Keratinocyte (primary cell): Measurements from ENCODE around the gene MLXIP. TPM values are rescaled to one million over a fixed set of nuclear protein-coding genes. Genes with fewer than 3 reads are reported as not detected.

ENCODE experiments used
- DNase-seq: peaks from one replicate; pipeline ENCODE4 v3.0.0-alpha.2; 2011; ENCODE audit warnings: low read depth, missing footprints, low spot score
- FAIRE-seq: peaks from 2 replicates; lab custom pipeline; 2011; peaks lifted over from hg19 to GRCh38; lab: Jason Lieb, UNC
- H2AFZ ChIP-seq: 2 replicates; pipeline ENCODE4 v1.6.0; 2012; ENCODE audit warnings: low read length, control low read depth, inconsistent platforms; ENCODE audit not compliant: control insufficient read depth
- H3K27ac ChIP-seq: 2 replicates; pipeline ENCODE4 v1.5.1; 2011; ENCODE audit warnings: low read length; ENCODE audit not compliant: control insufficient read depth, insufficient read depth
- H3K27me3 ChIP-seq: 3 replicates; pipeline ENCODE4 v1.6.0; 2011; ENCODE audit warnings: low read length; ENCODE audit not compliant: control insufficient read depth, insufficient read depth; ENCODE audit errors: extremely low read depth
- H3K36me3 ChIP-seq, 2 experiments: 2 replicates in 1 of 2; 3 replicates in 1 of 2; pipeline ENCODE4 v1.5.1; 2011; ENCODE audit warnings: low read length in 2 of 2, mild to moderate bottlenecking in 1 of 2; ENCODE audit not compliant: control insufficient read depth in 2 of 2, insufficient read depth in 2 of 2; ENCODE audit errors: extremely low read depth in 1 of 2
- H3K4me1 ChIP-seq: 3 replicates; pipeline ENCODE4 v1.5.1; 2011; ENCODE audit warnings: low read length; ENCODE audit not compliant: control insufficient read depth, insufficient read depth; ENCODE audit errors: extremely low read depth
- H3K4me2 ChIP-seq: 3 replicates; pipeline ENCODE4 v1.6.0; 2011; ENCODE audit warnings: low read depth, low read length; ENCODE audit not compliant: control insufficient read depth, insufficient read depth; ENCODE audit errors: extremely low read depth
- H3K4me3 ChIP-seq, 3 experiments: fragments of 200-600 bp in 1 of 3; sonication (generic) in 1 of 3; 2 replicates in 2 of 3; 3 replicates in 1 of 3; pipeline ENCODE4 v1.5.1; 2011 to 2016; ENCODE audit warnings: low read length in 3 of 3, mild to moderate bottlenecking in 3 of 3, control low read depth in 2 of 3, inconsistent platforms in 1 of 3, low read depth in 1 of 3, mixed read lengths in 1 of 3, mixed run types in 1 of 3, moderate library complexity in 1 of 3; ENCODE audit not compliant: control insufficient read depth in 2 of 3, insufficient read depth in 2 of 3; ENCODE audit errors: extremely low read depth in 1 of 3
- H3K79me2 ChIP-seq: 2 replicates; pipeline ENCODE4 v1.6.0; 2012; ENCODE audit warnings: low read length; ENCODE audit not compliant: control insufficient read depth, insufficient read depth
- H3K9ac ChIP-seq: 3 replicates; pipeline ENCODE4 v1.6.0; 2011; ENCODE audit warnings: low read length; ENCODE audit not compliant: control insufficient read depth, insufficient read depth; ENCODE audit errors: extremely low read depth
- H3K9me1 ChIP-seq: 3 replicates; pipeline ENCODE4 v1.6.0; 2011; ENCODE audit warnings: low read length; ENCODE audit not compliant: control insufficient read depth, insufficient read depth; ENCODE audit errors: extremely low read depth
- H3K9me3 ChIP-seq: 2 replicates; pipeline ENCODE4 v1.5.1; 2012; ENCODE audit warnings: low read depth, low read length; ENCODE audit not compliant: control insufficient read depth
- H4K20me1 ChIP-seq: 3 replicates; pipeline ENCODE4 v1.6.0; 2011; ENCODE audit warnings: low read length; ENCODE audit not compliant: control insufficient read depth, insufficient read depth; ENCODE audit errors: extremely low read depth
- EZH2 ChIP-seq: IDR thresholded peaks from one replicate; pipeline ENCODE4 v1.6.1; 2012; ENCODE audit warnings: inconsistent platforms, mild to moderate bottlenecking, low read length, moderate library complexity
- dilution Hi-C: fragments of 300-500 bp; cut with MboI; formaldehyde crosslinking; loops from one replicate; pipeline ENCODE4 v1.7.0; 2020; ENCODE audit warnings: low sequenced_read_pairs; ENCODE audit not compliant: extremely low pct_ligation_motif_present
- polyA plus RNA-seq, 5 experiments: library from polyadenylated mRNA; depleted of rRNA in 3 of 5; stranded (reverse) in 3 of 5; stranded (forward) in 1 of 5; unstranded in 1 of 5; fragments of >200 nt; gene quantifications; 1 replicate in 1 of 5; 2 replicates in 3 of 5; 3 replicates in 1 of 5; pipeline versions ENCODE4 v1.2.1 to v1.2.3, GENCODE V29; 2011 to 2012; ENCODE audit warnings: missing spikeins in 2 of 5, low read depth in 1 of 5, low replicate concordance in 1 of 5
- TF ChIP-seq, protein P1 (sequence below), 3 experiments: IDR thresholded peaks in 1 of 3; conservative IDR thresholded peaks in 1 of 3; optimal IDR thresholded peaks in 1 of 3; 2 replicates in 2 of 3; 3 replicates in 1 of 3; pipeline versions ENCODE3 to v1.5.1; 2011; ENCODE audit warnings: low read length in 3 of 3, mild to moderate bottlenecking in 3 of 3, moderate library complexity in 2 of 3, control low read depth in 1 of 3, inconsistent platforms in 1 of 3; ENCODE audit not compliant: insufficient read depth in 2 of 3; ENCODE audit errors: extremely low read depth in 1 of 3

MLXIP gene
- polyA plus RNA-seq, 1 donor (not counting 4 experiments of a cell fraction or from before 2014, with no cell fraction given), result 5.5 TPM

GRCh38 chr12:122189626-122190475 is 111.3 kb downstream of the MLXIP start:
- Histone ChIP-seq H3K9ac (no peak overlapping the region), H3K4me3 (no peak overlapping the region), H2AFZ (no peak overlapping the region), H3K79me2 (no peaks in the 10 kb centered on the region), H3K4me2 (no peak overlapping the region), H3K9me1 (no peaks in the 10 kb centered on the region), H3K4me1 (no peaks in the 10 kb centered on the region), H4K20me1 (no peaks in the 10 kb centered on the region), H3K36me3 (no peaks in the 10 kb centered on the region), H3K9me3 (no peaks in the 10 kb centered on the region), H3K27me3 (no peaks in the 10 kb centered on the region), H3K27ac (no peak overlapping the region)
- DNase-seq (no peak), FAIRE-seq (no peak)
- TF ChIP-seq, protein P1, sequence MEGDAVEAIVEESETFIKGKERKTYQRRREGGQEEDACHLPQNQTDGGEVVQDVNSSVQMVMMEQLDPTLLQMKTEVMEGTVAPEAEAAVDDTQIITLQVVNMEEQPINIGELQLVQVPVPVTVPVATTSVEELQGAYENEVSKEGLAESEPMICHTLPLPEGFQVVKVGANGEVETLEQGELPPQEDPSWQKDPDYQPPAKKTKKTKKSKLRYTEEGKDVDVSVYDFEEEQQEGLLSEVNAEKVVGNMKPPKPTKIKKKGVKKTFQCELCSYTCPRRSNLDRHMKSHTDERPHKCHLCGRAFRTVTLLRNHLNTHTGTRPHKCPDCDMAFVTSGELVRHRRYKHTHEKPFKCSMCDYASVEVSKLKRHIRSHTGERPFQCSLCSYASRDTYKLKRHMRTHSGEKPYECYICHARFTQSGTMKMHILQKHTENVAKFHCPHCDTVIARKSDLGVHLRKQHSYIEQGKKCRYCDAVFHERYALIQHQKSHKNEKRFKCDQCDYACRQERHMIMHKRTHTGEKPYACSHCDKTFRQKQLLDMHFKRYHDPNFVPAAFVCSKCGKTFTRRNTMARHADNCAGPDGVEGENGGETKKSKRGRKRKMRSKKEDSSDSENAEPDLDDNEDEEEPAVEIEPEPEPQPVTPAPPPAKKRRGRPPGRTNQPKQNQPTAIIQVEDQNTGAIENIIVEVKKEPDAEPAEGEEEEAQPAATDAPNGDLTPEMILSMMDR (optimal IDR thresholded peaks at IDR 0.05 in 1 of 3, IDR thresholded peaks at IDR 0.05 in 1 of 3, conservative IDR thresholded peaks at IDR 0.05 in 1 of 3; ENCODE audit: extremely low read depth in 1 of 3, insufficient read depth in 2 of 3, low read length in 3 of 3), result no peak
- no peak for TF ChIP-seq EZH2
- dilution Hi-C loops, result no loop called here

DNA sequence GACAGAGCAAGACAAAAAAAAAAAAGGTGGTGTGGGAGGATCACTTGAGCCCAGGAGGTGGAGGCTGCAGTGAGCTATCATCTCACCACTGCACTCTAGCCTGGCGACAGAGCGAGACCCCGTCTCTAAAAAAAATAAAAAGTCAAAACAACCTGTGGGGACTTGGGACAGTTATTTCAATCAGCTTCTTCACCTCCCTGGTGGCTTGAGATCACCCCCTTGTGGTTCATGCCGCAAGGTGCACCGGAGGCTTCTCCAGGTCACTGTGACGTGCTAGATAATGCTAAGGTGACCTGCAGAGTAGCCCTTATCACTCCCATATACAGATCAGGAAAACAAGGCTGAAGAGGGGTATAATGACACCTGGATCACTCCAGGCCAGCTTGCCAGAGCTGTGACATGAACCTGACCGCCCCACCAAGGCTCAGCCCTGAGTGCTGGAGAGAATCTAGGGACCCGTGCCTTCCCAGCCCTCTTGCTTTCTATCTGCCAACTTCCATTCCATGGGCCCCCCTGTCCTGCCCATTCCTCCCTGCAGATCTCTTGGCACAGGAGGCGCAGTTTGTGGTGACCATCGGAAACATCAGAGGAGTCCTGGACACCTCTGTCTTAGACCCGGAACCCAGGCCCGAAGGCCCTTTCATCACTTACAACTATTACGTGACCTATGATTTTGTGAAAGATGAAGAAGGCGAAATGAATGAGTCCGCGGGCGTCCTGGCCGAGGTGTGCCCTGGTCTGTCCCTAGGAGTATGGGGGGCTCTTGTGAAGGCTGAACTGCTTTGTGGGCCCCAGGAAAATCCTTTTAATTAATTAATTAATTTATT is 112.5 kb downstream of the MLXIP start:
- H3K9ac ChIP-seq, result no peak overlapping the region
- H3K9me3 ChIP-seq, result peaks cover 3% of the 10 kb centered on the region
- H3K9me1 ChIP-seq, result no peaks in the 10 kb centered on the region
- H3K4me3 ChIP-seq, result no peak overlapping the region
- H3K36me3 ChIP-seq, result no peaks in the 10 kb centered on the region
- no peaks in the 10 kb centered on the region for H3K4me1 ChIP-seq
- FAIRE-seq (peak; percentile 90), DNase-seq (no peak)
- H3K4me2 ChIP-seq, result no peak overlapping the region
- H2AFZ ChIP-seq, result no peak overlapping the region
- H3K27ac ChIP-seq, result no peak overlapping the region
- H4K20me1 ChIP-seq, result no peaks in the 10 kb centered on the region
- no peaks in the 10 kb centered on the region for H3K27me3 ChIP-seq
- TF ChIP-seq, protein P1 (optimal IDR thresholded peaks at IDR 0.05 in 1 of 3, IDR thresholded peaks at IDR 0.05 in 1 of 3, conservative IDR thresholded peaks at IDR 0.05 in 1 of 3; ENCODE audit: extremely low read depth in 1 of 3, insufficient read depth in 2 of 3, low read length in 3 of 3), result peak; percentile 89 to 92 (median 90)
- TF ChIP-seq EZH2, result no peak
- H3K79me2 ChIP-seq, result no peaks in the 10 kb centered on the region
- dilution Hi-C loops, result no loop called here
